HG03280 (cell line): ENCODE results near the gene SMIM30.
"Not testable (repeated sequence)": the region's sequence is repeated elsewhere in the genome, so short reads cannot be mapped to it uniquely, and the experiment has no call there.

Experiments used
- ATAC-seq: cut with Tn5 transposase; IDR thresholded peaks from one replicate; pipeline ENCODE4 v1.9.1; 2021; ENCODE audit warnings: mild to moderate bottlenecking, moderate library complexity; ENCODE audit not compliant: unreplicated experiment

SMIM30 gene, protein sequence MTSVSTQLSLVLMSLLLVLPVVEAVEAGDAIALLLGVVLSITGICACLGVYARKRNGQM

DNA sequence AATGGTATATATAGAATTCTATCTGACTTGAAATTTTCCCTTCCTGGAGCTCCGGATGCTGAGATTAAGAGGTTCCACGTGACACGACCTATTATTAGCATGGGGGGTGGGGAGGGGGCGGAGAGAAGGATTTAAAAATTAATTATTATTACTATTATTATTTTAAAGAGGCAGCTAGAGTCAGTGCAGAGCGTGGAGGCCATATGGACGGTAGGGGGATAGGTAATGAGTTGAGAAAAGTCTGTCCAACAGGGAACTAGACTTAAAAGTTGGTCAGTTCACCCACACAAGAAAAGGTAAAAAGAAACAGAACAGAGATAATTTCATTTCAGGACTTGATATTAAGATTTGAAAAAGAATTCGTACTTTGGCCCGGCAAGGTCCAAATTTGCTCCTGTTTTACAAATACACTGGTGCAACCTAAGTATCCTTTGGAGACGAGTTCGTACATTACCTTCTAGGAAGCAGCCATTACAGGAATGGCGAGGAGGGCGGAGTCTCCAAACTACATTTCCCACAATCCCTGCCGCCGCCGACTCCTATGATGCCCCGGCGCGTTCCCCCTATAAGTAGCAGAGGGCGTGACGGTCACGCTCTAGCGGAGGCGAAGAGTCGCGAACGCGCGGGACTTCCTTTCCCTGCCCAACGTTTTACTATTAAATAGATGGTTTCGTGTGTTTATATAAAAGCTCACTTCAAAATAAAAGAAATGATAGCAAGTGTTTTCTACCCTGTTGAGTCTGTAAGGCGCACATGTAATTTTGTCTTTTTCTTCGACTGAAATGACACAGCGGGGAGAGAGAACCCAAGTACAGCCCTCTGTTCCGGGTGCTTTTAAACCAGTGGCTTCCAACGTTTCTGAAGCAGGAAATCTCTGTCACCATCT lies at the start of gene SMIM30:
Gene SMIM30, minus strand, starts transcription at position 481 of the 886 bp plus-strand sequence. CDS start 976 bp downstream, outside the sequence.
- ATAC-seq, result peak; percentile 100

DNA sequence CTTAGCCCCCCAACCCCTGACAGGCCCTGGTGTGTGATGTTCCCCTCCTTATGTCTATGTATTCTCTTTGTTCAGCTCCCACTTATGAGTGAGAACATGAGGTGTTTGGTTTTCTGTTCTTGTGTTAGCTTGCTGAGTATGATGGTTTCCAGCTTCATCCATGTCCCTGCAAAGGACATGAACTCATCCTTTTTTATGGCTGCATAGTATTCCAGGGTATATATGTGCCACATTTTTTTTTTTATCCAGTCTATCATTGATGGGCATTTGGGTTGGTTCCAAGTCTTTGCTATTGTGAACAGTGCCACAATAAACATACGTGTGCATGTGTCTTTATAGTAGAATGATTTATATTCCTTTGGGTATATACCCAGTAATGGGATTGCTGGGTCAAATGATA lies 47.8 kb upstream of the SMIM30 start:
- not testable (repeated sequence) for ATAC-seq

DNA sequence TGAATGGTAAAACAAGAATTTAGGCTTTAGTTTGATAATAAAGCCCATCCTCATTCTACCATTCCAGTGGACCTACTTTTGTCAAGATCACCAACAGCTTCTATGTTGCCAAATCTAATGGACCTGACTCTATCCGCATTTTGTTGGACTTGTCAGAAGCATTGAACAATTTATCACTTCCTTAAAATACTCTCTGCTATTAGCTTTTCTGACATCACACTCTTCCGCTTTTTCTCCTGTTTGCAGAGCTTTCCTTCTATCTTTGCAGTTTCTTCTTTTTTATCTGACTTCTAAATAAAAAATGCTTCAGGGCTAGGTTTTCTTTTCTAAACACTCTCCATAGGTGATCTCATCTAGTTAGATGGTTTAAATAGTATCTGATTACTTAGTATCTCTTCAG lies 42.7 kb upstream of the SMIM30 start:
- no peak for ATAC-seq

DNA sequence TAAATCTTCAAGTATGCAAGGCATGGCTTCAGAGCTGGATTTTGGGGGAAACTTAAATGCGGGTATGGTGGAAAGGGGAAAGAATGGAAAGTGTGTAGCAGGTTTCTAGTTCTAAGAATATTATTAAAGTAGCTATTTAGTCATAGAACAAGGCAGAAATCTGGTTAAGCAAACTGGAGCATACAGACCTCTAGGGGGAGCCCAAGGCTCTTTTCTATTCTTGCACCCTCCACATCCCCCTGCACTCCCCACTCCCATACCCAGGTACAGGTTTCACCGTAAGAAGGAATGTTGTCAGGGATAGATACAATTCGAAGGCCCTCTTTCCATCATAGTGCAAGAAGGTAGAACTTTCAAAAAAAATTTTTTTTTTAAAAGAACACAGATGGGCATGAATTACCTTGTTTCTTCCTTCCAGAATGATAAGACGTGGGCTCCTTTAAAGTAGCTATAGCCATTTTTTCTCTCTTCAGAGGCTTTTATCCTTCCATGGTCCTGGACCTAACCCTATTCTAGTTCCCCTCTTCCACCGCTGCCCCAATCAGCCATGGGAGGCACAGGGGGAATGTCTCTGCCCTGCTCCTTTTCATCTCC lies 41.5 kb upstream of the SMIM30 start:
- peak; percentile 74 for ATAC-seq

DNA sequence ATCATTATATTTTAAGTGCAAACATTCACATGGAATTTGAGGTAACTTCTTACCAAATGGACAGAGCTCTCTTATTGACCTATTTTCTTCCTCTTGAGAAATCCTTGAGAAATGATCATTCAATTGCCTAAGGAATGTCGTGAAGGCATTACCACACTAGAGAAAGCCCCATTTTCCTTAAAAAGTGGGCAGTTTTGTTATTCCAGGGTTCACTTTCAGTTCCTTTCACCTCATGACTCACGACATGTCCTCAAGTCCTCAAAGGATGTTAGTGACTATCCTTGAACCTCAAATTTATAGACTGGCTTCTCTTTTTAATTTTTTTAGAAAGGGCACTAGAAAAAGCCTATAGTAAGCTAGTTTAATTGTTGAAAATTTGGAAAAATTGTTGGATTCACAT lies 40.4 kb upstream of the SMIM30 start:
- no peak for ATAC-seq

DNA sequence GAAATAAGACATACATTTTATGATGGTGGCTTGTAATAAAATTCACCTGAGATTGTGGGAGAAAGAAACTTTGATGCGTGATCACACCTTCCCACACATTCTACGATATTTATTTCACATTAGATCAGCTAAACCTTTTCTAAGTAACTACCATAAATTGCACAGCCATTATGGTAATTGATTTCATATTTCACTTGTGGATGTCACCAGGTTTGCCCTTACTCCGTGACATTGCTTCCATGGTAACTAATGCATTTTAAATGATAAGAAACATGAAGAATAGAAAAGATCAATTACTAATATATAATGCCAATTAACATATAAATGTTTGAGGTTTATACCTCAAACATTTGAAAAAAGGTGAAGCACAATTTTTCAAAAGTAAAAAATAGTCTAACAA lies 35.8 kb upstream of the SMIM30 start:
- no peak for ATAC-seq

DNA sequence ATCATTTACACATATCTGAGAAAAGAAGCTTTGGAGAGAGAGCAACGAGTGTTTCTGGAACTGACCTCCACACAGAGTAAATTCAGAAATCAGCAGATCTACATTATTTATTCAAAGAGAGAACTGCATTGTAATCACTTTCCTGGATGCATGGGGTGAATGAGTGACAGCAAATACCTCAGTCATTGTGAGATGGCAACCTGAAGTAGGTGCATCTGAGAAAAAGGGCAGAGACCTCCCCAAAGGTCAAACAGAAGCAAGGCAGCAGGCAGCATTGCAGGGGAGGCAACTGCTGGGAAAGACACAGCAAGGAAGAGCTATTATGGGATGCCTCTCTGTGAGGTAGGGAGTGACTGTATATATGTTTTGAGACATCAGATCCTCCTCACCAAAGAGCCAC lies 26.5 kb upstream of the SMIM30 start:
- no peak for ATAC-seq

DNA sequence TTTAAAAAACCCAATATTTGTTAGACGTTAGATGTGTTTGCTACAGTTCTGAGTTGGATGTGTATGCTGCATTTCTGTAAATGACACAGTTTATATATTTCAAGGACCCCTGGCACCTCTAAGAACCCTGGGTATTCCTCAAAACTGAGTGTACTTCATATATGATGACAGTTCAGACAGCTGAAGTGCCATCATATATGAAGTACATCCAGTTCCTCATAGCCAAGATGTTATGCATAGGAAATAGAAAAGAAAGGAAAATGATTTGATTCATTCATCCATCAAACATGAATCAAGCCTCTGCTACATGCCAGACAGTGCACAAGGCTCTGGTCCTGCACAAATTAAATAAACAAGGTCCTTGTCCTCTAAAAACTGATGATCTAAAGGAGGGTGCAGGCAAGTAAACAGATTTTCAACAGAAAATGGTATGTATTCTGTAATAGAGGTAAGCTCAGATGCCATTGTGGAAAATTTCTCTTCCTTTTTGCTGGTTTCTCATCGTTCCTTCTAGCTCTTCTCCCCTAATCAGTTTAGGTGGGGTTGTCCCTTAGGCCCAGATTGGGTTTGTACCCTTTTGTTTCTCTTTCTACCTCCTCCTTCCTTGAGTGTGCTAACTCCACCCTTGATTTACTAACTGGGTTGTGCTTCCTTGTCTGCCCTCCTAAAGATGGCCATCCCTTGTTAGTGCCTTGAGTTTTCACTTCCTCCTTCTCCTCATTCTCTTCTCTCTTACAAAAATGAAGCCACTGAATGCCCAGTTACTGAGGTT lies 25.3 kb upstream of the SMIM30 start:
- ATAC-seq, result peak; percentile 28

DNA sequence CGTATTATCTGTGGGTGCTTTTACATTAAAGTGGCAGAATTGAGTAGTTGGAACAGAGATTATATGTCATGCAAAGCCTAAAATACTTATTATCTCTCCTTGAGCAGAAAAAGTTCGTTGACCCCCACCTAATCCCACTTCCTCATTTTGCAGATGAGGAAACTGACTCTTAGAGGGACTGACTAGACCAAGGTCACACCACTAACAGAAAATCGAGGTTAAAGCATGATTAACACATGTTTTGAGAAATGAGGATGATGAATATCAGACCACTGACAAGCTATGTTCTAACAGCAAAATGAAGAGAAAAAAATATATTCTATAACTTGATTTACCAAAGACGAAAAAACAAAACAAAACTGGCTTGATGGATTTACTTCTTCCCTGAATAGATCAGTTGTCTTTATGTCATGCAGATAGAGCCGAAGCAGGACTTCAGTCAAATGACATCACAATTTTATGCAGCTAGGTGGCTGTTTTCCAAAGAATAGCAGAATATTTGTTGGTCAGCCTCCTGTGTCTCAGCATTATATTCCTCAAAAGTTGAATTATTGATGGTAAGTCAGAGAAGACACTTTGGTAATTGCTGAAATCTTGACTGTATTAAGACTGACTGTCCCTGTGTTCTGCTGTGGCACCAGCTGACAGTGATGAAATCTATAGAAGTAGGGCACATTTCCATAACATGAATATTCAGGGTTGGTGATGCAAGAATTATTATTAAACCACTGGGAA lies 24.2 kb upstream of the SMIM30 start:
- ATAC-seq, result peak; percentile 77

DNA sequence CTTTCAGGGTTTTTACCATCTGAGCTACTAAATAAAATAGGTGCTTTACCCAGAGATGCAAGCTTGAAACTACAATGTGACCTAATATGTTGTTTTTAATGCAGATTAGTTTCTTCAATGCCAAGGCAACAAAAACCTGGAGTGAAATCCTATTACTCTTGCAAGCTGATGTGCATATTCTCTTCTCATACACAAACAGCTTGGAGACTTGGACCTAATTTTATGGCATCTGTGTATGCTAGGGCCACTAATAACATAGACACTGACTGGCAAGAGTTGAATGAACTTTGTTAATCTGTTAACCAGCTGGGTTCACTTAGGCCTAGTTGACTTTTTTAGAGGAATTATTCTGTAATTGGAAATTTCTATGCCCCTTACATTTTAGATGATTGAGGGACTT lies 23.4 kb upstream of the SMIM30 start:
- ATAC-seq, result no peak

DNA sequence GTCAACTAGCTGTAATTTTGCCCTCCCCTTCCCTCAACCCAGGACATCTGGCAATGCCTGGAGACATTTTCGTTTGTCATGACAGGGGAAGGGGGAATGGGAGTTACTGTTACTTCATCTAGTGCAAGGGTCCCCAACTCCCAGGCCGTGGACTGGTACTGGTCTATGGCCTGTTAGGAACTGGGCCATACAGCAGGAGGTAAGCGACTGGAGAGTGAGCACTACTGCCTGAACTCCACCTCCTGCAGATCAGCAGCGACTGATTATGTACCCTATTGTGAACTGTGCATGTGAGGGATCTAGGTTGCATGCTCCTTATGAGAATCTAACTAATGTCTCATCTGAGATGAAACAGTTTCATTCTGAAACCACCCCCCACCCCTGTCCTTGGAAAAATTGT lies 22.6 kb upstream of the SMIM30 start:
- no peak for ATAC-seq

DNA sequence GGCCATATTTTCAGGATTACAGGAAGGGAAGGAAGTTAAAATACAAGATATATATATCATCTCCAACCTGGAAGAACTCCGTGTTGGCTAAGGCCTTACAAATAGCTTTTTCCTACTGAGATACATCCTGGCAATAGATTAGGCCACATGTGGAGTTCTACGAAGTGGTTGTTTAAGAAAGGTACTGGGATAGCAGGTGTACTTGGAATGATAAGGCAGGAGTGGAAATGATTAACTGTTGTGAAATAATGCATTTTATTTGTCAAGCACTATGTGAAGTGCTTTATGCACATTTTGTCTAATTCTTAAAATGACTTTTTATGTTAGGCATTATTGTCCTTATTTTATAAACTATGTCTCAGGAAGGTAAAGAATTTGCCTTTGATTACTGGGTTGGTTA lies 18.9 kb upstream of the SMIM30 start:
- ATAC-seq, result no peak

DNA sequence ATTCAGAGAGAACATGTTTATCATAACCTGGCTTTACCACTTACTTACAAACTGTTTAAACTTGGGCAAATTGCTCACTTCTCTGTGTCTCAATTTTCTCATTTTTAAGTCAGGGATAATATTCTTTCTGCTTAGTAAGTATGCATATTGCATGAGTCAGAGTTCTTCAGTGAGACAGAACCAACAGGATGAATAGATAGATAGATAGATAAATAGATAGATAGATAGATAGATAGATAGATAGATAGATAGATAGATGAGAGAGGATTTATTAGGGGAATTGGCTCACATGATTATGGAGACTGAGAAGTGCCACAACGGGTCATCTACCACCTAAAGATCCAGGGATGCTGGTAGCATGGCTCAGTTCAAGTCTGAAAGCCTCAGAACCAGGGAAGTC lies 15.7 kb upstream of the SMIM30 start:
- ATAC-seq, result no peak

DNA sequence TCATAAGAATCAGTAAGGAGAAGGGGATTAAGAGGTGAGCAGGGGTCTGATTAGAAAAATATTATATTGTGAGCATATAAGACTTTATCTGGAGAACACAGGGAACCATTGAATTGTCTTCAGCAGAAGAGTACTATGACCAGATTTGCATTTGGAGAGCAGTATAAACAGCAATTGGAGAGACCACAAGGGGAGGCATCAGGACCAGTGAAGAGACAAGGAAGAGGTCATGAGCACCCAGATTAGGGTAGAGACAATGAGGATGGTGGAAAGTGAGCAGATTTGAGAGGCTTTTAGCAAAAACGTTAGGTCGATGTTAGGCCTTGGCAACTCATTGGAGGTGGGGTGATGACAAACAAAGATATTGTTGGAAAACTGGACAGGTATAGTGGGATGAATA lies 13.0 kb upstream of the SMIM30 start:
- no peak for ATAC-seq

DNA sequence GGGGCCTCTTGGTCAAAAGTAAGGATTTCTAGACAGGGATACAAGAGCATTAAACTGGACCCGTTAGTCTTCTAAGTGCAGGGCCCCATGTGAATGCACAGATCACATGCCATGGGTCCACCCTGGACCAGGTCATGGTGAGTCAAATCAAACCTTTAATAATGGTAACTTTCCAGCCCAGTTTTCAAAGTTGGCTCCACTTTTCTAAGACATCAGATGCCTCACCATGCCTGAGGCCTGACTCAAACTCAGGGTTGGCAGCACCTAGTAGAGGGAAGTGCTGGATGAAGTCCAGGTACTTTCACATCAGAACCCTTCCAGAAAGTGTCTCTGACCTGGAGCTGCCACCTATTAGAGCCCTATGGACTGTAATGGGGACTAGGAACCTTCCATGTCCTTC lies 9.7 kb upstream of the SMIM30 start:
- no peak for ATAC-seq

DNA sequence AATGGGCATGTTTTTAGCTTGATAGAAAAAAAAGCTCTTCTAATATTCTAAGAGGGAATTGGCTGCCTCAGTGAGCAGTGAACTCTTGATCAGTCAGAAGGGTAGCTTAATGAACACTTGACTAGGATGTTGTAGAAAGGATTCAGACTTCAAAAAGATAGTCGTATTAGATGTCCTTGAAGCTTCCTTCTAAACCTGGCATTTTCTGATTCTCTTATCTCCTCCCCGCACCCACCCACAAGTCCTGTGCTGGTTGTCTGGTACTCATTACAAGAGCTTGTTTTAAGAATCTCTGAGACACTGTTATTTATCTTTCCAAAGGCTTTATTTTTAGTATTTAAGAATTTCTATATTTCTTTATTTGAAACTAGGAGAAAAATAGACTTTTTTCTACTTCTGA lies 7.4 kb upstream of the SMIM30 start:
- no peak for ATAC-seq

DNA sequence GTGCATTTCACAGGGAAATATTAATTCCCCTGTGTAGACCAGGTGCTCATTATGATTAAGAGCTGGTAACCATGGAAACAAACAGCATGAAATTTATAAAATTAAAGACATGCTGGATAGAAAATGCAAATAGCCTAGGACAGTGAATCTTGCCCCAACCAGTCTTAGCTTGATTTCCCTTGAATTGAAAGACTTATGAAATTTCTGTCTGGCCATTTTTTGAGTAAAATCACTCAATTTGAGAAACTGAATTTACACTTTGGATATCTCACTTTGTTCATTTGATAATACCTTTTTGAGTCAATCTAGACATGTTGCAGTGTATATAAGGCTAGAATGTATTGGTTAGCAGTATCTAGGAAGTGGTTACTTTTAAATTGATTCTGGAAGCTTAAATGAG lies 4.4 kb upstream of the SMIM30 start:
- no peak for ATAC-seq

DNA sequence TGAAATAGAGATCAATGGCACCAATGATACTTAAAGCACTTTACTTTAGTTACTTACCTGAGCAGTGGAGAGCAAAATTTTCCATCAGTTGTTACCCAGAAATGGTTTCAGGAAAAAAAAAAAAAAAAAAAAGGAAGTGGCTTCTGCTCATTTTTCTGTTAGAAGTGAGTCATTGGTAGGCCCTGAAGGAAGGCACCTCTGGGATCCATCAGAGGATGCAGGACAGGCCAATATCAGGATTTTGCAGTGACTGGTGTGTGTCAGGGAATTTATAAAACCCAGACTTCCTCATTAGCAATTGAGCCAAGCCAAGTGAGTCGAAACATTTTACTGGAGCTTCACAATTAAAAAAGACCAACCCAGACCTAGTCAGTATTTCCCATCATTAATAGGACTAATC lies 2.3 kb upstream of the SMIM30 start:
- no peak for ATAC-seq

DNA sequence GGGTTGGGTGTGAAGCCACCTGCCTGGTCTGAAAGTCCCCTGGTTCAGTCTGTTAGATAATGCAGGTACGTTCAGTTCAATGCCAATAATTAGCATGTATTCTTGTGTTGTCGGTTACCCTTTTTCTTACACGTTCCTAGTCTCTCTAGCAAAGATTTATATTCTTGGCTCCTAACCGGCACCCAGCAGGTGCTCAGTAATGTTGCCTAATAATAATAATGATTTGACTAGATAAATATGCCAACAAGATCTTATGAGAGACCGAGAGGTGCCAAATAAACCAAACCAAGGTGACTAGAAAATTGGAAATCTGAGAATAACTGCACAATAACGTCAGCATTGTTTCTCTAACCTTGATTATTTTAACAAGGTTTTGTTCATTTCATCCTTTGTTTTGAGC lies 1.1 kb upstream of the SMIM30 start:
- ATAC-seq, result no peak

DNA sequence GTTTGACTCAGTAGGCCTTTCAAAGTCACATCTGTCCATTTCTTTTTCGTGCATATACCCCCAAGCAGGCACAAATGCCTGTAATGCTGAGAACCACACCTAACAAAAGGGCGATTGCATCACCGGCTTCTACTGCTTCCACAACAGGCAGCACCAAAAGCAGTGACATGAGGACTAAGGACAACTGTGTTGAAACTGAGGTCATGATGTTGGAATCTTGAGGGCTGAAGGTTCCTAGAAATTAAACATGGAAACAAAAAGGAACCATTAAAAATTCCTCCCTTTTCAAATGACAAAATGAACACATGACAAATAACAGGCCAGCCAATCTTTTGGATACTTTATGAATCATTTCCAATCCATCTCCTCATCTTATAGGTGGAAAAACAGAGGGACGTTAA lies 980 bp downstream of the SMIM30 start:
- ATAC-seq, result not testable (repeated sequence)

DNA sequence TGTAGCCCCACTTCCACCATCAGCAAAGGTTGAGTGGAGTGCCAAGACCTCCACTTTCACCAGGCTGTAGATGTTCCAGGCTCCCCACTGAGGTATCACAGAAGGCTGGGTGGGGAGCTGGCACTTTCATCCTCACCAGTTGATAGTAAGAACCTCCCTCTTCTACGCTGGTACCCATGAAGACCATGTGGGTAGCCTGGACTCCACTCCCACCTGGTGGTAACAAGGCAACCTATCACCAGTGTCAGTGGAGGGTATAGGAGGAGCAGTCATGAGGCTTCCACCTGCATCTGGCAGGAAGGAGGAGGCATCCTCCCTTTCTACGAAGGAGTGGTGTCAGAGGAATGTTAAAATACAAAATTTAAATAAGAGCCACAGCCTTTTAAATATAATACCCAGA lies 4.4 kb downstream of the SMIM30 start:
- ATAC-seq, result no peak
